HepG2 (cell line): Measurements from ENCODE around the gene SEZ6. TPM values are rescaled to one million over a fixed set of nuclear protein-coding genes. Genes with fewer than 3 reads are reported as not detected.

Experiments
- ARID4A ChIP-seq: sonication (generic); formaldehyde crosslinking; IDR thresholded peaks from 2 replicates; pipeline ENCODE4 v1.5.0; 2020; ENCODE audit warnings: mild to moderate bottlenecking, missing genetic modification reagents, borderline replicate concordance
- BORCS8-MEF2B ChIP-seq: sonication (generic); formaldehyde crosslinking; IDR thresholded peaks from 2 replicates; pipeline ENCODE4 v1.8.0; 2022; ENCODE audit warnings: mild to moderate bottlenecking, missing genetic modification reagents
- HNRNPLL ChIP-seq: fragments of 200-400 bp; formaldehyde crosslinking; IDR thresholded peaks from 2 replicates; pipeline ENCODE4 v1.6.1; 2017; ENCODE audit warnings: mild to moderate bottlenecking, low read depth, low read length; ENCODE audit not compliant: poor library complexity, severe bottlenecking
- PHF5A ChIP-seq: IDR thresholded peaks from one replicate; pipeline ENCODE4 v1.6.1; 2018; ENCODE audit warnings: low read depth, missing genetic modification reagents; ENCODE audit not compliant: unreplicated experiment
- RBFOX2 ChIP-seq: fragments of 200-400 bp; formaldehyde crosslinking; IDR thresholded peaks from 2 replicates; pipeline ENCODE4 v1.6.1; 2017; ENCODE audit warnings: low read depth, mild to moderate bottlenecking, low read length
- SAFB2 ChIP-seq: sonication (generic); formaldehyde crosslinking; IDR thresholded peaks from 2 replicates; pipeline ENCODE4 v1.5.1; 2020; ENCODE audit warnings: missing genetic modification reagents, low read depth, mild to moderate bottlenecking, borderline replicate concordance
- SNAI1 ChIP-seq: sonication (generic); formaldehyde crosslinking; IDR thresholded peaks from 2 replicates; pipeline ENCODE4 v1.5.0; 2020; ENCODE audit warnings: mild to moderate bottlenecking, missing genetic modification reagents, borderline replicate concordance
- SRSF4 ChIP-seq: fragments of 200-400 bp; formaldehyde crosslinking; IDR thresholded peaks from one replicate; pipeline ENCODE4 v1.6.1; 2018; ENCODE audit warnings: mild to moderate bottlenecking, low read depth, low read length, moderate library complexity; ENCODE audit not compliant: poor library complexity, severe bottlenecking
- TEAD3 ChIP-seq: optimal IDR thresholded peaks from 2 replicates; pipeline ENCODE3; 2016; ENCODE audit warnings: borderline replicate concordance
- TFE3 ChIP-seq: IDR thresholded peaks from 2 replicates; pipeline ENCODE4 v1.6.1; 2016
- ZFP1 ChIP-seq: IDR thresholded peaks from 2 replicates; pipeline ENCODE4 v1.6.1; 2016
- ZNF205 ChIP-seq: IDR thresholded peaks from 2 replicates; pipeline ENCODE4 v1.6.1; 2018; ENCODE audit warnings: missing biosample characterization, missing genetic modification reagents
- ZNF263 ChIP-seq: sonication (generic); formaldehyde crosslinking; IDR thresholded peaks from 2 replicates; pipeline ENCODE4 v1.4.0; 2020; ENCODE audit warnings: missing genetic modification reagents
- ZNF772 ChIP-seq: sonication (generic); formaldehyde crosslinking; IDR thresholded peaks from 2 replicates; pipeline ENCODE4 v1.5.0; 2020; ENCODE audit warnings: mild to moderate bottlenecking, missing genetic modification reagents
- polyA plus RNA-seq, 8 experiments: library from polyadenylated mRNA; depleted of rRNA in 3 of 8; stranded (reverse) in 7 of 8; unstranded in 1 of 8; fragments of >200 nt; fragmentation: Illumina TruSeq in 4 of 8; extraction: Trizol in 4 of 8; gene quantifications; 2 replicates each; pipeline versions ENCODE4 v1.2.1 to v1.2.3, GENCODE V29; 2011 to 2016; ENCODE audit warnings: low read depth in 4 of 8, missing spikeins in 1 of 8, mixed read lengths in 1 of 8; ENCODE audit not compliant: insufficient read depth in 1 of 8
- total RNA-seq, 5 experiments: library from RNA; depleted of rRNA; stranded (reverse); fragments of >200 nt; fragmentation: Illumina TruSeq; extraction: Trizol; gene quantifications; 2 replicates each; pipeline ENCODE4 v1.2.3, GENCODE V29; 2016; ENCODE audit warnings: low read depth in 1 of 5
- TF ChIP-seq, protein P1 (sequence below): sonication (generic); formaldehyde crosslinking; IDR thresholded peaks from 2 replicates; pipeline ENCODE4 v1.5.1; 2020; ENCODE audit warnings: mild to moderate bottlenecking, moderate library complexity, missing genetic modification reagents
- TF ChIP-seq, protein P2 (sequence below): IDR thresholded peaks from 2 replicates; pipeline ENCODE4 v1.6.1; 2018; ENCODE audit warnings: missing genetic modification reagents
- TF ChIP-seq, protein P3 (sequence below): sonication (generic); formaldehyde crosslinking; IDR thresholded peaks from 2 replicates; pipeline ENCODE4 v1.5.0; 2020; ENCODE audit warnings: mild to moderate bottlenecking, missing genetic modification reagents, moderate library complexity

SEZ6 gene
- total and polyA plus RNA-seq, 2 of the 13 experiments (the other 11 are each of a cell fraction or from before 2014, with no cell fraction given), result not detected

GRCh38 chr17:28948873-28949184, 57.0 kb downstream of the SEZ6 start (continued):
- TF ChIP-seq ARID4A (no peak), ZNF205 (CRISPR knock-in tag) (no peak), HNRNPLL (no peak), ZNF772 (no peak), ZFP1 (CRISPR knock-in tag) (no peak), TEAD3 (CRISPR knock-in tag) (no peak), SAFB2 (CRISPR knock-in tag) (no peak), BORCS8-MEF2B (CRISPR knock-in tag) (no peak), SNAI1 (CRISPR knock-in tag) (no peak), SRSF4 (no peak), PHF5A (CRISPR knock-in tag) (no peak), TFE3 (no peak), ZNF263 (CRISPR knock-in tag) (no peak), RBFOX2 (no peak)
- TF ChIP-seq, protein P1, sequence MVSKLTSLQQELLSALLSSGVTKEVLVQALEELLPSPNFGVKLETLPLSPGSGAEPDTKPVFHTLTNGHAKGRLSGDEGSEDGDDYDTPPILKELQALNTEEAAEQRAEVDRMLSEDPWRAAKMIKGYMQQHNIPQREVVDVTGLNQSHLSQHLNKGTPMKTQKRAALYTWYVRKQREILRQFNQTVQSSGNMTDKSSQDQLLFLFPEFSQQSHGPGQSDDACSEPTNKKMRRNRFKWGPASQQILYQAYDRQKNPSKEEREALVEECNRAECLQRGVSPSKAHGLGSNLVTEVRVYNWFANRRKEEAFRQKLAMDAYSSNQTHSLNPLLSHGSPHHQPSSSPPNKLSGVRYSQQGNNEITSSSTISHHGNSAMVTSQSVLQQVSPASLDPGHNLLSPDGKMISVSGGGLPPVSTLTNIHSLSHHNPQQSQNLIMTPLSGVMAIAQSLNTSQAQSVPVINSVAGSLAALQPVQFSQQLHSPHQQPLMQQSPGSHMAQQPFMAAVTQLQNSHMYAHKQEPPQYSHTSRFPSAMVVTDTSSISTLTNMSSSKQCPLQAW (CRISPR knock-in tag), result no peak
- TF ChIP-seq, protein P2, sequence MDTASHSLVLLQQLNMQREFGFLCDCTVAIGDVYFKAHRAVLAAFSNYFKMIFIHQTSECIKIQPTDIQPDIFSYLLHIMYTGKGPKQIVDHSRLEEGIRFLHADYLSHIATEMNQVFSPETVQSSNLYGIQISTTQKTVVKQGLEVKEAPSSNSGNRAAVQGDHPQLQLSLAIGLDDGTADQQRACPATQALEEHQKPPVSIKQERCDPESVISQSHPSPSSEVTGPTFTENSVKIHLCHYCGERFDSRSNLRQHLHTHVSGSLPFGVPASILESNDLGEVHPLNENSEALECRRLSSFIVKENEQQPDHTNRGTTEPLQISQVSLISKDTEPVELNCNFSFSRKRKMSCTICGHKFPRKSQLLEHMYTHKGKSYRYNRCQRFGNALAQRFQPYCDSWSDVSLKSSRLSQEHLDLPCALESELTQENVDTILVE, result no peak
- TF ChIP-seq, protein P3, sequence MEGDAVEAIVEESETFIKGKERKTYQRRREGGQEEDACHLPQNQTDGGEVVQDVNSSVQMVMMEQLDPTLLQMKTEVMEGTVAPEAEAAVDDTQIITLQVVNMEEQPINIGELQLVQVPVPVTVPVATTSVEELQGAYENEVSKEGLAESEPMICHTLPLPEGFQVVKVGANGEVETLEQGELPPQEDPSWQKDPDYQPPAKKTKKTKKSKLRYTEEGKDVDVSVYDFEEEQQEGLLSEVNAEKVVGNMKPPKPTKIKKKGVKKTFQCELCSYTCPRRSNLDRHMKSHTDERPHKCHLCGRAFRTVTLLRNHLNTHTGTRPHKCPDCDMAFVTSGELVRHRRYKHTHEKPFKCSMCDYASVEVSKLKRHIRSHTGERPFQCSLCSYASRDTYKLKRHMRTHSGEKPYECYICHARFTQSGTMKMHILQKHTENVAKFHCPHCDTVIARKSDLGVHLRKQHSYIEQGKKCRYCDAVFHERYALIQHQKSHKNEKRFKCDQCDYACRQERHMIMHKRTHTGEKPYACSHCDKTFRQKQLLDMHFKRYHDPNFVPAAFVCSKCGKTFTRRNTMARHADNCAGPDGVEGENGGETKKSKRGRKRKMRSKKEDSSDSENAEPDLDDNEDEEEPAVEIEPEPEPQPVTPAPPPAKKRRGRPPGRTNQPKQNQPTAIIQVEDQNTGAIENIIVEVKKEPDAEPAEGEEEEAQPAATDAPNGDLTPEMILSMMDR, result no peak
- TF ChIP-seq, all 625 proteins: peak for 24
